Psoas muscle (tissue), 8 donors: ENCODE measurements around the gene PRSS8. TPM values are rescaled to one million over a fixed set of nuclear protein-coding genes. Genes with fewer than 3 reads are reported as not detected.

Experiments
- ATAC-seq, 4 donors: fragments of 200-7000 bp; cut with Tn5 transposase; one replicate each; pipeline ENCODE4 v1.9.1; 2020; ENCODE audit warnings: moderate library complexity in 3 of 4, mild to moderate bottlenecking in 2 of 4
- DNase-seq, 2 donors: peaks; one replicate each; pipeline ENCODE4 v3.0.0-alpha.2; 2020
- H3K27ac ChIP-seq: fragments of 200-600 bp; one replicate; pipeline ENCODE4 v1.8.0; 2022
- H3K27me3 ChIP-seq, 3 donors: fragments of 200-600 bp in 1 of 3; one replicate each; pipeline versions ENCODE4 v1.6.1 to v1.8.0; 2013 to 2022; ENCODE audit warnings: low read length in 2 of 3, mild to moderate bottlenecking in 2 of 3, moderate library complexity in 1 of 3; ENCODE audit not compliant: insufficient read depth in 3 of 3
- H3K36me3 ChIP-seq, 2 donors: fragments of 200-600 bp in 1 of 2; one replicate each; pipeline versions ENCODE4 v1.6.1 to v1.8.0; 2013 to 2022; ENCODE audit warnings: low read depth in 1 of 2, mild to moderate bottlenecking in 1 of 2, moderate library complexity in 1 of 2; ENCODE audit not compliant: insufficient read depth in 1 of 2
- H3K4me1 ChIP-seq: fragments of 200-600 bp; one replicate; pipeline ENCODE4 v1.8.0; 2022
- H3K4me3 ChIP-seq: fragments of 200-600 bp; one replicate; pipeline ENCODE4 v1.8.0; 2022; ENCODE audit warnings: mild to moderate bottlenecking
- H3K9me3 ChIP-seq: fragments of 200-600 bp; one replicate; pipeline ENCODE4 v1.8.0; 2022
- CTCF ChIP-seq: fragments of 200-600 bp; IDR thresholded peaks from one replicate; pipeline ENCODE4 v1.8.0; 2022; ENCODE audit warnings: antibody characterized with exemption
- WGBS, 3 donors: extraction: QIAGEN DNeasy Blood & Tissue Kit; methylation state at CpG; one replicate each; pipeline versions ENCODE4 v1.1.6 to v1.1.7; 2013; 5-methylcytosine and 5-hydroxymethylcytosine counted together
- intact Hi-C, 2 donors: fragments of 100-400 bp; cut with DNase I; formaldehyde crosslinking; loops; one replicate each; pipeline versions ENCODE4 v1.11.0 to v1.14.2; 2022
- polyA plus RNA-seq, 3 donors: library from polyadenylated mRNA; stranded (reverse); fragments of 200-250 nt; gene quantifications; one replicate each; pipeline ENCODE4 v1.2.3, GENCODE V29; 2013
- total RNA-seq, 4 donors: library from RNA; stranded (reverse); fragmentation: NEBNext Ultra II Directional in 2 of 4; extraction: Animal tissue kit (Norgen Biotek cat#: 25700) in 2 of 4; gene quantifications; one replicate each; pipeline versions ENCODE4 v1.2.1 to v1.2.4, GENCODE V29; 2021 to 2023
- donor health status: healthy with polysubstance abuse.
- donor health status: DM: no; HTN: no; CAD: no; lungs with moderate emphysema.
- donor health status: Bipolar disorder and iron deficiency.
- donor health status: healthy.
- donor health status: DM: yes; HTN: yes; CAD: no.
- donor health status: DM: no; HTN: no; CAD: no.
- donor health status: DM: no; HTN: no; CAD: no.
- donor health status: DM: yes; HTN: yes; CAD: no.

The PRSS8 gene
- total and polyA plus RNA-seq, 7 donors: 0.07 to 0.22 TPM; not detected in 5

GRCh38 chr16:31087971-31088370 is 47.6 kb downstream of the PRSS8 start:
- no peak for TF ChIP-seq CTCF
- Histone ChIP-seq H3K4me3 (no peak overlapping the region), H3K9me3 (no peaks in the 10 kb centered on the region), H3K4me1 (no peaks in the 10 kb centered on the region), H3K27ac (no peak overlapping the region), H3K36me3 (peaks cover 0 to 65% of the 10 kb centered on the region in 2 donors), H3K27me3 (no peaks in the 10 kb centered on the region)
- WGBS, 3 donors: 85 to 95% (median 87%) methylated on average over 5 of the region's 5 CpGs
- intact Hi-C loops: no loop called here
- no peak for ATAC-seq
- peak in 1 of 2 donors; percentile 23 for DNase-seq

- Histone ChIP-seq H3K4me3 (no peak overlapping the region), H3K27ac (no peak overlapping the region), H3K36me3 (peaks cover 0 to 69% of the 10 kb centered on the region in 2 donors), H3K4me1 (no peaks in the 10 kb centered on the region), H3K9me3 (no peaks in the 10 kb centered on the region), H3K27me3 (no peaks in the 10 kb centered on the region)
- no peak for TF ChIP-seq CTCF
- 70 to 80% (median 71%) methylated on average over 8 of the region's 8 CpGs for WGBS, 3 donors
- intact Hi-C loops: no loop called here
- DNase-seq (peak in 1 of 2 donors; percentile 46), ATAC-seq (no peak)
Observed at GRCh38 chr16:31087481-31087880, 48.0 kb downstream of the PRSS8 start.

DNA sequence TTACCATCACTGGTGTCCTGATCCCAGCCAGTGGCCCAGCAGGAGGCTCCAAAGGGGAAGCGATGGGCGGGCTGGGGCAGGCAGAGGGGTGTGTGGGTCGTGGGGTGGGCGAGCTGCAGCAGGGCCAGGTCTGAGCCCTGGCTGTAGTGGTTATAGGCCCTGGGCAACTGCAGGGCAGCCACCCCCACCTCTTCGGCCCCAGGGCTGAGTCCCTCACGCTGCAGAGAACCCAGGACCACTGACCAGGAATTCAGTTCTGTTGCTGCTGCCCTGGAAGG is 49.0 kb downstream of the PRSS8 start:
- intact Hi-C loops: no loop called here
- no peak for ATAC-seq

DNA sequence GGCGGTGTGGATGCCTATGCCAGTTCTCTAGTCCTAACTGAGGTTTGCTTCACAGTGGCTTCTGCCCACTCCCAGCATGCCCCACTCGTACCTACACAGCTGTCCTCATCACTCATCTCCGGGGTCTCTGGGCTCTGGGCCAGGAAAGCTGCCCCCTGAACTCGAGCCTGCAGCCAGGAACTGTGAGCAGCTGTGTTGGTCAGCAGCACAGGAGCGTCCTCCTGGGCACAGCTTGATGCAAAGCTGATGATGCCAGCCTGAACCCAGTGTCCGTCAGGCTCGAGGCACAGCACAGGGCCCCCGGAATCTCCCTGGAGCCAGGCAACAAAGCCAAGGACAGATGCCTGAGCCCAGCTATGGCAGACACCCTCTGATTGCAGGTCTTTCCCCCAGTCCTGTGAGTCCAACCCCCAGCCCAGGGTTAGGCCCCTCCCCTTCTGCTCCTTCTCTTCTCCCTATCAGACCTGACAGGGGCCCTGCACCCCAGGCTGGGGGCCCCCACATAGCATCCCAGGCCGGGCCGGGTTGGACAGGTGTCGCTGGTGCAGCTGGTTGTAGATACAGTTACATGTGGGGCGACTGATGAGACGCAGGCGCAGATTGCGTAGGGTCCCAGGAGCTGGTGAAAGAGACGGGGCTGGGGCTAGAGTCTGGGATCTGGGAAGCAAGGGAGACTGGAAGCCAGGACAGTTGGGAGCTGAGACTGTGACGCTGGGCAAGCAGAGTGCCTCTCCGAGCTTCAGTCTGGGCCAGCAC is 49.5 kb downstream of the PRSS8 start:
- Histone ChIP-seq H3K4me3 (no peak overlapping the region), H3K9me3 (no peaks in the 10 kb centered on the region), H3K4me1 (peaks cover 7% of the 10 kb centered on the region), H3K27me3 (no peaks in the 10 kb centered on the region), H3K27ac (no peak overlapping the region), H3K36me3 (peaks cover 0 to 81% of the 10 kb centered on the region in 2 donors)
- peak in 1 of 2 donors; percentile 48 for DNase-seq
- 56% methylated on average over 18 of the region's 18 CpGs for WGBS, 3 donors
- no peak for ATAC-seq
- no peak for TF ChIP-seq CTCF
- intact Hi-C loops: no loop called here

More for the DNA sequence above, 49.0 kb downstream of the PRSS8 start:
- TF ChIP-seq CTCF: no peak
- Histone ChIP-seq H3K9me3 (no peaks in the 10 kb centered on the region), H3K36me3 (peaks cover 0 to 78% of the 10 kb centered on the region in 2 donors), H3K27ac (no peak overlapping the region), H3K4me3 (no peak overlapping the region), H3K27me3 (no peaks in the 10 kb centered on the region), H3K4me1 (peaks cover 7% of the 10 kb centered on the region)
- WGBS, 3 donors: 64 to 76% (median 66%) methylated on average over 3 to 6 of the region's 6 CpGs
- DNase-seq: peak in 1 of 2 donors; percentile 28

DNA sequence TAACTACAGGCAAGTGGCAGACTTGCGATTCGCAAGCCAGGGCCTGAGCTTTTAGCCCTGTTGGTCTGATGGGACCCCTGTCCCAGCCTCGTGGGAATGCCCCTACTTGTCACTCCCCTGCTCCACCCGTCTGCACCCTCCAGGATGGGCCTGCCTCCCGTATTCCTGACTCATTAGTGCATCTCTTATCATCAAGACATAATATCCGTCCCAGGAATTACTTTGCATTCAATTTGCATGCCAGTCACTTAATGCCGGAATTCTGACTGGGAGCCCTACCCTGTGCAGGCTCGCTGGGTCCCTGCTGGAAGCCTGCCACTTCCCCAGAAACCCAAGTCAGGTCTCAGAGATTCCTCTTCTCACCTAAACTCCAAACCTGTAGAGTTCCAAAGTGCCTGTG is 50.1 kb downstream of the PRSS8 start:
- DNase-seq (no peak), ATAC-seq (no peak)
- no peak for TF ChIP-seq CTCF
- Histone ChIP-seq H3K27me3 (no peaks in the 10 kb centered on the region), H3K4me3 (no peak overlapping the region), H3K9me3 (no peaks in the 10 kb centered on the region), H3K4me1 (peaks cover 7% of the 10 kb centered on the region), H3K27ac (no peak overlapping the region), H3K36me3 (peaks cover under 1 to 82% of the 10 kb centered on the region in 2 donors)
- intact Hi-C loops: no loop called here
- 59 to 65% (median 60%) methylated on average over 8 of the region's 8 CpGs for WGBS, 3 donors
